K562 (cell line): ENCODE results near the gene PSPC1. TPM values are rescaled to one million over a fixed set of nuclear protein-coding genes. Genes with fewer than 3 reads are reported as not detected.

Source experiments
- ATAC-seq: fragments of 200-7000 bp; cut with Tn5 transposase; 3 replicates; pipeline ENCODE4 v1.9.1; 2020; ENCODE audit warnings: moderate library complexity
- BruUV-seq: library from RNA; stranded (reverse); fragments of 400-500 nt; replicated peaks from 2 replicates; lab custom pipeline; 2021; lab: Mats Ljungman, UMichigan
- CTCF ChIA-PET: fragments of 300-600 bp; formaldehyde crosslinking; extraction: SDS; loops from one replicate; lab custom pipeline; 2021; ENCODE audit warnings: low intra/inter-chr PET ratio; lab: Yijun Ruan, JAX
- POLR2A ChIA-PET: fragments of 300-600, 350-650 bp; sonication (Branson Sonifier 250); formaldehyde crosslinking; extraction: SDS; loops from one replicate; lab custom pipeline; 2021; ENCODE audit warnings: antibody characterized with exemption, inconsistent platforms; lab: Yijun Ruan, JAX
- DNase-seq, 4 experiments: peaks; one replicate each; pipeline versions ENCODE4 v3.0.0 to v3.0.0-alpha.2; 2011 to 2018; ENCODE audit warnings: low spot score in 3 of 4, mixed read lengths in 3 of 4; ENCODE audit errors: extremely low read depth in 1 of 4
- FAIRE-seq: peaks from 2 replicates; lab custom pipeline; 2011; peaks lifted over from hg19 to GRCh38; lab: Jason Lieb, UNC
- H2AFZ ChIP-seq: 2 replicates; pipeline ENCODE4 v1.6.0; 2011; ENCODE audit warnings: low read depth, low read length, control low read depth, inconsistent platforms
- H3K27ac ChIP-seq: fragments of 200-600 bp; 3 replicates; pipeline ENCODE4 v1.8.0; 2011; ENCODE audit warnings: low read depth, mild to moderate bottlenecking, control low read depth, inconsistent platforms, low read length, moderate library complexity, mixed read lengths; ENCODE audit errors: extremely low read depth
- H3K27me3 ChIP-seq, 2 experiments: fragments of 300-600 bp in 1 of 2; 2 replicates in 1 of 2; 3 replicates in 1 of 2; pipeline versions ENCODE4 v1.6.0 to v1.8.0; 2011; ENCODE audit warnings: inconsistent platforms in 2 of 2, low read length in 2 of 2, mild to moderate bottlenecking in 1 of 2, mixed read lengths in 1 of 2, moderate library complexity in 1 of 2; ENCODE audit not compliant: control insufficient read depth in 2 of 2, insufficient read depth in 2 of 2
- H3K36me3 ChIP-seq: fragments of 300-600 bp; 3 replicates; pipeline ENCODE4 v1.8.0; 2011; ENCODE audit warnings: mild to moderate bottlenecking, low read length, inconsistent platforms; ENCODE audit not compliant: control insufficient read depth, insufficient read depth
- H3K4me1 ChIP-seq, 2 experiments: fragments of 200-600 bp in 1 of 2; replicated peaks in 1 of 2; 2 replicates in 1 of 2; 3 replicates in 1 of 2; pipeline versions ENCODE4 v1.5.1 to v1.8.0; 2011; ENCODE audit warnings: inconsistent platforms in 2 of 2, low read length in 2 of 2, mild to moderate bottlenecking in 1 of 2, mixed read lengths in 1 of 2, moderate library complexity in 1 of 2; ENCODE audit not compliant: control insufficient read depth in 2 of 2, insufficient read depth in 2 of 2
- H3K4me2 ChIP-seq: 2 replicates; pipeline ENCODE4 v1.6.1; 2011; ENCODE audit warnings: low read length, control low read depth, inconsistent platforms, mixed read lengths; ENCODE audit not compliant: insufficient read depth
- H3K4me3 ChIP-seq: fragments of 200-600 bp; sonication (generic), shearing (Covaris generic); 2 replicates; pipeline ENCODE4 v1.5.1; 2016; ENCODE audit warnings: control low read depth, inconsistent platforms
- H3K79me2 ChIP-seq: fragments of 200-600 bp; 3 replicates; pipeline ENCODE4 v1.8.0; 2011; ENCODE audit warnings: low read length, inconsistent platforms; ENCODE audit not compliant: control insufficient read depth, insufficient read depth
- H3K9ac ChIP-seq, 2 experiments: 2 replicates each; pipeline versions ENCODE4 v1.6.0 to v1.6.1; 2011; ENCODE audit warnings: low read depth in 2 of 2, low read length in 2 of 2, control low read depth in 1 of 2, inconsistent platforms in 1 of 2, mild to moderate bottlenecking in 1 of 2, mixed read lengths in 1 of 2; ENCODE audit not compliant: insufficient read depth in 1 of 2
- H3K9me1 ChIP-seq: one replicate; pipeline ENCODE4 v1.6.0; 2011; ENCODE audit warnings: inconsistent platforms, mild to moderate bottlenecking, low read length, moderate library complexity; ENCODE audit not compliant: control insufficient read depth, insufficient read depth
- H3K9me3 ChIP-seq: replicated peaks from 2 replicates; pipeline ENCODE4 v1.5.1; 2011; ENCODE audit warnings: low read depth, low read length, inconsistent platforms; ENCODE audit not compliant: control insufficient read depth, insufficient read depth
- H4K20me1 ChIP-seq: replicated peaks from 2 replicates; pipeline ENCODE4 v1.6.1; 2011; ENCODE audit warnings: low read length, inconsistent platforms, mixed read lengths; ENCODE audit not compliant: control insufficient read depth, insufficient read depth
- ASH1L ChIP-seq: fragments of 450-650 bp; IDR thresholded peaks from 2 replicates; pipeline ENCODE4 v1.6.1; 2018; ENCODE audit warnings: borderline replicate concordance, mild to moderate bottlenecking, low read depth; ENCODE audit not compliant: partially characterized antibody
- CREB3 ChIP-seq: fragments of 450-650 bp; conservative IDR thresholded peaks from 2 replicates; pipeline ENCODE4 v1.6.1; 2016; ENCODE audit warnings: missing genetic modification characterization, low read depth, mild to moderate bottlenecking, missing compliant biosample characterization, moderate library complexity
- CXXC5 ChIP-seq: fragments of 250-450 bp; sonication (Bioruptor Pico); IDR thresholded peaks from 2 replicates; pipeline ENCODE4 v1.8.0; 2022; ENCODE audit warnings: inconsistent platforms, mild to moderate bottlenecking, moderate library complexity
- GMEB1 ChIP-seq: fragments of 250-450 bp; sonication (Bioruptor Pico); IDR thresholded peaks from 2 replicates; pipeline ENCODE4 v1.4.0; 2020; ENCODE audit warnings: mild to moderate bottlenecking
- GTF2B ChIP-seq: IDR thresholded peaks from 2 replicates; pipeline ENCODE4 v1.6.1; 2011; ENCODE audit not compliant: insufficient read length; ENCODE audit errors: extremely low read depth
- HDAC2 ChIP-seq: fragments of 450-650 bp; IDR thresholded peaks from 2 replicates; pipeline ENCODE4 v1.6.1; 2016; ENCODE audit warnings: mild to moderate bottlenecking
- NR1H2 ChIP-seq: sonication (generic); formaldehyde crosslinking; IDR thresholded peaks from 2 replicates; pipeline ENCODE4 v1.4.0; 2020; ENCODE audit warnings: mild to moderate bottlenecking, missing genetic modification reagents
- PREB ChIP-seq: sonication (generic); formaldehyde crosslinking; IDR thresholded peaks from 2 replicates; pipeline ENCODE4 v1.8.1; 2023; ENCODE audit warnings: mild to moderate bottlenecking, missing genetic modification reagents
- RFX7 ChIP-seq: fragments of 250-450 bp; sonication (Bioruptor Pico); IDR thresholded peaks from 2 replicates; pipeline ENCODE4 v1.5.1; 2021; ENCODE audit warnings: mild to moderate bottlenecking
- ZMIZ1 ChIP-seq, 2 experiments: fragments of 150-350 bp in 1 of 2; IDR thresholded peaks; 2 replicates each; pipeline ENCODE4 v1.6.1; 2012 to 2016; ENCODE audit warnings: low read depth in 2 of 2, low read length in 2 of 2, mild to moderate bottlenecking in 1 of 2, moderate library complexity in 1 of 2
- ZNF217 ChIP-seq: sonication (generic); formaldehyde crosslinking; IDR thresholded peaks from 2 replicates; pipeline ENCODE4 v1.8.0; 2022; ENCODE audit warnings: mild to moderate bottlenecking, missing genetic modification reagents
- ZNF584 ChIP-seq: fragments of 200-800 bp; sonication (Bioruptor generic); IDR thresholded peaks from 2 replicates; pipeline ENCODE4 v1.6.1; 2016; ENCODE audit warnings: low read depth, mild to moderate bottlenecking, missing genetic modification characterization, missing compliant biosample characterization
- ZNF717 ChIP-seq: fragments of 250-450 bp; sonication (Bioruptor Pico); IDR thresholded peaks from 2 replicates; pipeline ENCODE4 v1.5.0; 2021
- WGBS: fragments of 100-300 bp; shearing (Covaris generic); methylation state at CpG from one replicate; pipeline ENCODE4 v1.1.6; 2016; ENCODE audit warnings: low coverage, mixed read lengths; ENCODE audit not compliant: insufficient coverage; ENCODE audit errors: missing lambda C conversion rate; 5-methylcytosine and 5-hydroxymethylcytosine counted together
- in situ Hi-C: fragments of 300-500 bp; cut with MboI; formaldehyde crosslinking; loops from 4 replicates; pipeline ENCODE4 v1.15.0; 2018; ENCODE audit warnings: inconsistent platforms, mixed read lengths
- intact Hi-C: fragments of 100-400 bp; cut with micrococcal nuclease; formaldehyde crosslinking; loops from 2 replicates; pipeline ENCODE4 v1.14.2; 2022
- polyA plus RNA-seq, 8 experiments: library from polyadenylated mRNA; depleted of rRNA in 4 of 8; stranded (reverse) in 5 of 8; unstranded in 3 of 8; fragments of >200 nt; fragmentation: Nextera tagmentation in 2 of 8; fragmentation: Illumina TruSeq in 1 of 8; extraction: Ambion mirVana in 2 of 8; extraction: Trizol in 1 of 8; gene quantifications; 2 replicates each; pipeline versions ENCODE4 v1.2.1 to v1.2.3, GENCODE V29; 2011 to 2014; ENCODE audit warnings: inconsistent platforms in 1 of 8, missing spikeins in 1 of 8
- total RNA-seq, 7 experiments: library from RNA; depleted of rRNA in 6 of 7; stranded (reverse); fragments of >200 nt in 6 of 7; fragmentation: Illumina TruSeq in 2 of 7; extraction: Trizol in 2 of 7; gene quantifications; 2 replicates each; pipeline versions ENCODE4 v1.2.1 to v1.2.3, GENCODE V29; 2011 to 2021; ENCODE audit warnings: low replicate concordance in 1 of 7

The PSPC1 gene
- total and polyA plus RNA-seq, 9 of the 15 experiments (the other 6 are each of a cell fraction or from before 2014, with no cell fraction given), result 8.6 to 60.4 (median 42.4) TPM

GRCh38 chr13:19817510-19818158, 34.9 kb upstream of the PSPC1 start:
- CTCF ChIA-PET, result no interaction called here
- Histone ChIP-seq H3K9me3 (no peaks in the 10 kb centered on the region), H3K27ac (no peak overlapping the region), H3K79me2 (no peaks in the 10 kb centered on the region), H3K4me3 (no peak overlapping the region), H3K4me2 (no peak overlapping the region), H3K9me1 (no peaks in the 10 kb centered on the region), H3K9ac (no peak overlapping the region), H3K4me1 (peaks cover 0 to 5% of the 10 kb centered on the region in 2 experiments; a peak in 1 of 5 replicates), H4K20me1 (no peaks in the 10 kb centered on the region), H2AFZ (no peak overlapping the region), H3K36me3 (peaks cover 7% of the 10 kb centered on the region; the same call in 1 of the 3 replicates), H3K27me3 (no peaks in the 10 kb centered on the region)
- no TSS peak for BruUV-seq
- DNase-seq (no peak), ATAC-seq (no peak), FAIRE-seq (no peak)
- intact Hi-C loops (no loop called here), in situ Hi-C loops (no loop called here)
- 83% methylated on average over 7 of the region's 7 CpGs for WGBS
- POLR2A ChIA-PET, result interaction anchor here (1.0 kb wide), 1 partner anchor 13 kb away, joined by 4 read pairs; no protein-coding TSS in a partner anchor
- TF ChIP-seq ZNF717 (CRISPR knock-in tag), result no peak
- no peak for TF ChIP-seq CXXC5 (CRISPR knock-in tag)
- no peak for TF ChIP-seq PREB (CRISPR knock-in tag)
- no peak for TF ChIP-seq ASH1L
- no peak for TF ChIP-seq ZNF217
- TF ChIP-seq GMEB1, result no peak
- no peak for TF ChIP-seq NR1H2 (CRISPR knock-in tag)
- TF ChIP-seq ZNF584 (CRISPR knock-in tag), result no peak
- no peak for TF ChIP-seq GTF2B
- no peak for TF ChIP-seq RFX7 (CRISPR knock-in tag)
- no peak for TF ChIP-seq CREB3
- TF ChIP-seq ZMIZ1 (IDR thresholded peaks at IDR 0.05; ENCODE audit: low read depth in 2 of 2, low read length in 2 of 2), result no peak
- no peak for TF ChIP-seq HDAC2
